DMS153 (cell line): ENCODE data around the gene MPPED1.

ENCODE experiments used
- DNase-seq: peaks from one replicate; lab custom pipeline; 2025; lab: John Stamatoyannopoulos, UW

MPPED1 gene

GRCh38 chr22:43447380-43447779 is 35.6 kb downstream of the MPPED1 start:
- peak; percentile 98 for DNase-seq

GRCh38 chr22:43448048-43448447 is 36.2 kb downstream of the MPPED1 start:
- DNase-seq, result no peak

- no peak for DNase-seq
Measured at GRCh38 chr22:43449205-43449830, 37.5 kb downstream of the MPPED1 start.

- no peak for DNase-seq
Measured at GRCh38 chr22:43449831-43450225, 38.0 kb downstream of the MPPED1 start.

- DNase-seq, result no peak
Measured at GRCh38 chr22:43451371-43452050, 39.7 kb downstream of the MPPED1 start.

- no peak for DNase-seq
Measured at GRCh38 chr22:43455846-43456245, 44.0 kb downstream of the MPPED1 start.

- no peak for DNase-seq
Measured at GRCh38 chr22:43457002-43457401, 45.2 kb downstream of the MPPED1 start.

GRCh38 chr22:43462701-43463100 is 50.9 kb downstream of the MPPED1 start:
- no peak for DNase-seq

GRCh38 chr22:43464809-43465208 is 53.0 kb downstream of the MPPED1 start:
- no peak for DNase-seq

GRCh38 chr22:43465291-43466015 is 53.6 kb downstream of the MPPED1 start:
- DNase-seq, result no peak

- DNase-seq, result no peak
Measured at GRCh38 chr22:43466710-43467109, 54.9 kb downstream of the MPPED1 start.

GRCh38 chr22:43467216-43467940 is 55.6 kb downstream of the MPPED1 start:
- no peak for DNase-seq

GRCh38 chr22:43470253-43470652 is 58.4 kb downstream of the MPPED1 start:
- no peak for DNase-seq

GRCh38 chr22:43470941-43471585 is 59.2 kb downstream of the MPPED1 start:
- DNase-seq, result no peak

- DNase-seq, result no peak
Measured at GRCh38 chr22:43471606-43472135, 59.9 kb downstream of the MPPED1 start.

GRCh38 chr22:43473031-43473430 is 61.2 kb downstream of the MPPED1 start:
- no peak for DNase-seq

- DNase-seq, result no peak
Measured at GRCh38 chr22:43473441-43473840, 61.6 kb downstream of the MPPED1 start.

- no peak for DNase-seq
Measured at GRCh38 chr22:43474161-43475101, 62.6 kb downstream of the MPPED1 start.

- no peak for DNase-seq
Measured at GRCh38 chr22:43475549-43476076, 63.8 kb downstream of the MPPED1 start.

GRCh38 chr22:43476341-43476740 is 64.5 kb downstream of the MPPED1 start:
- peak; percentile 34 for DNase-seq
